ENCODE results near the gene UBE2V1.

Gene UBE2V1

DNA sequence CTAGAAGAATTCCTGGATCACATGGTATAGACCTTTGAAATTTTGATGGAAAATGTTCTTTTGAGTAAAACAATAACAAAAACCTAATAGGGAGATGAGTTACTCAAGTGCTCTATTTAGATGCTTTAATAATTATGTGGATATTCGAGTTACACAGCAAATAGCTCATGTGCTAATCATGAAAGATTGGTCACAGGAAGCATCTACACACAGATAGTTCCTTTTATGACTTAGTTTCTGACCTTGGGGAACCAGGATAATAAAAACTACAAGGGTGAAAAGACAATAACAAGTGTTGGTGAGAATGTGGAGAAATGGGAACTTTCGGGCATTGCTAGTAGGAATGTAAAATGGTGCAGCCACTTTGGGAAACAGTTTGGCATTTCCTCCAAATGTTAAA is 19.7 kb downstream of the UBE2V1 start:
- no peak overlapping the region for H3K4me3 ChIP-seq (replicated peaks; ENCODE audit: low read depth, low read length)
- no peak for DNase-seq (ENCODE audit: low read depth)
- TF ChIP-seq, protein P1, sequence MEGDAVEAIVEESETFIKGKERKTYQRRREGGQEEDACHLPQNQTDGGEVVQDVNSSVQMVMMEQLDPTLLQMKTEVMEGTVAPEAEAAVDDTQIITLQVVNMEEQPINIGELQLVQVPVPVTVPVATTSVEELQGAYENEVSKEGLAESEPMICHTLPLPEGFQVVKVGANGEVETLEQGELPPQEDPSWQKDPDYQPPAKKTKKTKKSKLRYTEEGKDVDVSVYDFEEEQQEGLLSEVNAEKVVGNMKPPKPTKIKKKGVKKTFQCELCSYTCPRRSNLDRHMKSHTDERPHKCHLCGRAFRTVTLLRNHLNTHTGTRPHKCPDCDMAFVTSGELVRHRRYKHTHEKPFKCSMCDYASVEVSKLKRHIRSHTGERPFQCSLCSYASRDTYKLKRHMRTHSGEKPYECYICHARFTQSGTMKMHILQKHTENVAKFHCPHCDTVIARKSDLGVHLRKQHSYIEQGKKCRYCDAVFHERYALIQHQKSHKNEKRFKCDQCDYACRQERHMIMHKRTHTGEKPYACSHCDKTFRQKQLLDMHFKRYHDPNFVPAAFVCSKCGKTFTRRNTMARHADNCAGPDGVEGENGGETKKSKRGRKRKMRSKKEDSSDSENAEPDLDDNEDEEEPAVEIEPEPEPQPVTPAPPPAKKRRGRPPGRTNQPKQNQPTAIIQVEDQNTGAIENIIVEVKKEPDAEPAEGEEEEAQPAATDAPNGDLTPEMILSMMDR (IDR thresholded peaks at IDR 0.05; ENCODE audit: low read length, missing control alignments): no peak

DNA sequence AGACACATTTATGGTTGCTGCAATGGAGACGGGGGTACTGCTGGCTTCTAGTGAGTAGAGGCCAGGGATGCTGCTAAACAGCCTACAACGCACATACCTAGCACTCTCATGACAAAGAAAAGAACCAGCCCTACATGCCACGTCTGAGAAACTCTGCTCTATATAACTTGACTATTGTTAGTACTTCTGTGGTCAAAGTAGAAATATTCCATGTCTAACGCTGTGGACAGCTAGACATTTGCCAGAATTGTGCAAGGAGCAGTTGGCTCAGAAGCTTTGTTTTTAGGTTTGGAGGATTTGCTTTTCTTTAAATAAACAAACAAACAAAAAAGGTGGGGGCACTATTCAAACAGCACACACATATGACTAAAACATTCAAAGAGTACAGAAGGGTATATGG is 20.5 kb downstream of the UBE2V1 start:
- TF ChIP-seq, protein P1 (IDR thresholded peaks at IDR 0.05; ENCODE audit: low read length, missing control alignments): no peak
- no peak overlapping the region for H3K4me3 ChIP-seq (replicated peaks; ENCODE audit: low read depth, low read length)
- peak; percentile 50 for DNase-seq (ENCODE audit: low read depth)

DNA sequence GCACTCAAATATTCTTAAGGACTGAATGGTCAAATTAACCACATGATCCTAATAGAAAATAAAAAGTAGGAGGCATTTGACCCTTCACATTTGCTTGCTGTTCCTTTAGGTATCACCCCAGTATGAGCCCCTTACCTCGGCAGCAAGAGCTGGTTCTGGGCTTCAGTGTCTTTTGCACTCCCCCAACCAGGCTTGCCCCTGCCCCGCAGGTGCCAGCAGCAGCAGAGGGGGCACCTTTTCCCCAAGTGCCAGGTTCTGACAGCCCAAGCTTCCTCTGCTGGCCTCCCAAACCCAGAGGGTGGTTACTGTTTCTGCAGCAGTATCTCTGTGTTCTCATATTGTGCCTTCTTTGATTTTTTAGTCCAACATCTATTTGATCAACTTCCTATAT is 23.2 kb downstream of the UBE2V1 start:
- TF ChIP-seq, protein P1 (IDR thresholded peaks at IDR 0.05; ENCODE audit: low read length, missing control alignments): no peak
- no peak overlapping the region for H3K4me3 ChIP-seq (replicated peaks; ENCODE audit: low read depth, low read length)
- DNase-seq (ENCODE audit: low read depth): no peak

DNA sequence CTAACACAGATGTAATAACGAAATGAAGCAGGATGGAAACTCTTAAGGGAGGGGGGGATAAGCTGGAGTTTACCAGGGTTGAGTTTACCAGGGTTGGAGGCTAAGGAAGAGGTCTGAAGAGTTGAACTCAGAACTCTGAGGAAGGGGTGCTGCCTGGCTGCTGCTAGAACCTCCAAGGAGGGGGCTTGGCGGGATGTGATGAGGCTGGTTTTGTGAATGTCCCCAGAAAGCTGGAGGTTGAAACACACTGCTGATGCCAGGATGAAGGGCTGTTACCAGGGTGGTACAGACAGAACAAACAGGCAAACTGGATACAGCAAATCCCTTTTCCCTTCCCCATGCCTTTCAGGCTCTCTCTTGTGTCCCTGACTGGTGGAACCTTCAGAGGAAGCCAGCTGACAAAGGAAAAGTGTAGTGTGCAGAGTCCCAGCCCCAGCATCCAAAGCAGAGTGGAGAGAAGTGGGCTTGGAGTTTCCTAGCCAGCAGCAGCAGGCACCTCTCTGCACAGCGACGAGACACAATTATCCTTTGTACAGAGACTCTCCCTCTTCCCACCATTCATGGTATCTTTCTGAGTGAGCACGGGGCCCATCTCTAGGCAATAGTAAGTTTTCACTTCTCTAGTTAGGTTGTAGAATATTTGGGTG is 23.7 kb downstream of the UBE2V1 start:
- H3K4me3 ChIP-seq (replicated peaks; ENCODE audit: low read depth, low read length): no peak overlapping the region
- TF ChIP-seq, protein P1 (IDR thresholded peaks at IDR 0.05; ENCODE audit: low read length, missing control alignments): no peak

DNA sequence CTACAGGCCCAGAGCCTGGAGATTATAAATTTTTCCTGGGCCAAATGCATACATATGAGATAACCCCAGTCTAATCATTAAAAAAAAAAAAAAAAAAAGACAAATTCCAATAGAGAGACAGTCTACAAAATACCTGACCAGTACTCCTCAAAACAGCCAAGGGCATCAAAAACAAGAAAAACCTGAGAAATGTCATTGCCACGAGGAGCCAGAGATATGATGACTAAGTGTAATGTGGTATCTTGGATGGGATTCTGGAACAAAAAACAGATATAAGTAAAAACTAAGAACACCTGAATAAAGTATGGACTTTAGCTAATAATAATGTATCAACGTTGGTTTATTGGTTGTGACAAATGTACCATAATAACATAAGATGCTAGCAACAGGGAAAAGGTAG is 24.9 kb downstream of the UBE2V1 start:
- TF ChIP-seq, protein P1 (IDR thresholded peaks at IDR 0.05; ENCODE audit: low read length, missing control alignments): no peak
- no peak overlapping the region for H3K4me3 ChIP-seq (replicated peaks; ENCODE audit: low read depth, low read length)
- no peak for DNase-seq (ENCODE audit: low read depth)

More for the DNA sequence above, 23.7 kb downstream of the UBE2V1 start:
- no peak for DNase-seq (ENCODE audit: low read depth)

DNA sequence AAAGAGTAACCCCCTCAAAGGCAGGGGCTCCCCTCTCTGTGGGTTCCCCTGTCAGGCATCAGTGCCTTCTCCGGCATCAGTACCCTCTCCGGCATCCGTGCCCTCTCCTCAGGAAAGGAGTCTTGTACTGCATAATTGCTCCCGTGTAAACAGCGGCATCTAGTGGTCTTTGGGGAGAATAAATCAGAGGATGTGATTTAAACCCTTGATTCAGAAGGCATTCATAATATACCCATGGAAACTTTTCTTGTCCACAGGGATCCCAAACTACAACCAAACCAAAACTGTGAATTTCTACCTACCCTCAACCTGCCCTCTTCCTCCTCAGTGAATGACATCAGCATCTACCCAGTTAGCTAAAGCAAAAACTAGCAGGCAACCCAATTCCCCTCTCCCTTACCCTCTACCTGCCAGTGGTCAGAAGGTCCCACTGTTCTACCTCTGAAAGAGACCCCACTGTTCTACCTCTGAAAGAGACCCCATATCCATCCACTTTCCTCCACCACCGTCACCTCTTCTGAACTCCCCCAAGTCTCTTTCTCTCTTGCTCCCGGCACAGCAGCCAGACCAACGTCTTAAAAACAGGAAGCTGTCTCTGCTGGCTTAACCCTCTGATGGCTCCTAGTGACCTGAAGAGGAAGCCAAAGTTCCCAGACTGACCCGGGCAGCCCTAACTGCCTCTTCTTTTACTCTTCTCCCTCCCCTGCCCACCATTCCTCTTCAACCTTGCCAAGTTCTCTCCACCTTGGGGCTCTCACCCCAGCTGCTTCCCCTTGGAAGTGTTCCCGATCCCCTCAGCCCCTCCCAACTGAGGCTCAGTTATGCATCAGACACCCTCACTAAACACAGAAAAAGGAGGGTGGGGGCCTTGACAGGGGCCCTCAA is 27.2 kb downstream of the UBE2V1 start:
- peak overlapping the region; percentile 1 for H3K4me3 ChIP-seq (replicated peaks; ENCODE audit: low read depth, low read length)
- peak; percentile 77 for DNase-seq (ENCODE audit: low read depth)
- TF ChIP-seq, protein P1 (IDR thresholded peaks at IDR 0.05; ENCODE audit: low read length, missing control alignments): peak; percentile 86

Measured in fibroblast of pulmonary artery (primary cell).